ENCODE measurements around the gene CCR8.
"Not testable (repeated sequence)": the region's sequence is repeated elsewhere in the genome, so short reads cannot be mapped to it uniquely, and the experiment has no call there.

DNA sequence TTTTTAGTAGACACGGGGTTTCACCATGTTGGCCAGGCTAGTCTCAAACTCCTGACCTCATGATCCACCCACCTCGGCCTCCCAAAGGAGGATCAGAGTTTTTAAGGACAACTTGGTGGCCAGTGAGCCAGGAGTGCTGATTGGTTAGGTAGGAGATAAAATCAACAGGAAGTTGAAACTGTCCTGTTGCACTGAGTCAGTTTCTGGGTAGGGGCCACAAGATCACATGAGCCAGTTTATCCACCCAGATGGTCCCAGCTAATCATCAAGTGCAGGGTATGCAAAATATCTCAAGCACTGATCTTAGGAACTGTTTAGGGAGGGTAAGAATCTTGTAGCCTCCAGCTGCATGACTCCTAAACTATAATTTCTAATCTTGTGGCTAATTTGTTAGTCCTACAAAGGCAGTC, 7.9 kb upstream of the CCR8 start:
- TF ChIP-seq, protein P1, sequence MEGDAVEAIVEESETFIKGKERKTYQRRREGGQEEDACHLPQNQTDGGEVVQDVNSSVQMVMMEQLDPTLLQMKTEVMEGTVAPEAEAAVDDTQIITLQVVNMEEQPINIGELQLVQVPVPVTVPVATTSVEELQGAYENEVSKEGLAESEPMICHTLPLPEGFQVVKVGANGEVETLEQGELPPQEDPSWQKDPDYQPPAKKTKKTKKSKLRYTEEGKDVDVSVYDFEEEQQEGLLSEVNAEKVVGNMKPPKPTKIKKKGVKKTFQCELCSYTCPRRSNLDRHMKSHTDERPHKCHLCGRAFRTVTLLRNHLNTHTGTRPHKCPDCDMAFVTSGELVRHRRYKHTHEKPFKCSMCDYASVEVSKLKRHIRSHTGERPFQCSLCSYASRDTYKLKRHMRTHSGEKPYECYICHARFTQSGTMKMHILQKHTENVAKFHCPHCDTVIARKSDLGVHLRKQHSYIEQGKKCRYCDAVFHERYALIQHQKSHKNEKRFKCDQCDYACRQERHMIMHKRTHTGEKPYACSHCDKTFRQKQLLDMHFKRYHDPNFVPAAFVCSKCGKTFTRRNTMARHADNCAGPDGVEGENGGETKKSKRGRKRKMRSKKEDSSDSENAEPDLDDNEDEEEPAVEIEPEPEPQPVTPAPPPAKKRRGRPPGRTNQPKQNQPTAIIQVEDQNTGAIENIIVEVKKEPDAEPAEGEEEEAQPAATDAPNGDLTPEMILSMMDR (IDR thresholded peaks at IDR 0.05) = not testable (repeated sequence)
- TF ChIP-seq POLR2A, POLR2AphosphoS5 (IDR thresholded peaks at IDR 0.05): not testable (repeated sequence)
